Astrocyte of the spinal cord (primary cell): Measurements from ENCODE around the gene SLFN11.
A peak's percentile ranks its signal among the peaks of the same experiment; 100 is the strongest.

Source experiments
- DNase-seq: peaks from one replicate; pipeline ENCODE4 v3.0.0; 2011; ENCODE audit warnings: low read depth, low spot score
- H3K4me3 ChIP-seq: 2 replicates; pipeline ENCODE4 v1.5.1; 2011; ENCODE audit warnings: low read depth, mild to moderate bottlenecking, low read length, moderate library complexity
- in situ Hi-C: cut with HindIII; loops from 2 replicates; pipeline ENCODE4 v1.10.0; 2017; ENCODE audit warnings: low sequenced_read_pairs
- TF ChIP-seq, protein P1 (sequence below): IDR thresholded peaks from 2 replicates; pipeline ENCODE4 v1.5.1; 2012; ENCODE audit warnings: low read depth, mild to moderate bottlenecking, low read length, inconsistent platforms

Gene SLFN11

DNA sequence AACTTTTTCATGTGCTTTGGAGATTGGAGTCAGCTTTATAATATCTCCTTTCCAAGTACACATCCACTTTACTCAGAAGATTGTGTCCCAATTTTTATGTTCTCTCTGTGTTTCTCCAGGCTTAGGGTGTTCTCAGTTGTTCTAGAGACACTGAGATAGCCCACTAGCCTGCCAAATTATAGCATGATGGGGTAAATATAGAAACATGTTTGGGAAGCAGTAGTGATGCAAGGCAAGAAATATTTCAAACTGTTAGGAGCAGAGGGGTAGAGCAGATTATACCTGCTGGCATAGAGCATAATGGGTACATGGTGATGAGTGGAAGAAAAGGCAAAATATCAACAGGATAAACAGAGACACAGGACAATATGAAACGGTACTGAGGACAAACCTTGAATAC, 12.4 kb downstream of the SLFN11 start:
- TF ChIP-seq, protein P1, sequence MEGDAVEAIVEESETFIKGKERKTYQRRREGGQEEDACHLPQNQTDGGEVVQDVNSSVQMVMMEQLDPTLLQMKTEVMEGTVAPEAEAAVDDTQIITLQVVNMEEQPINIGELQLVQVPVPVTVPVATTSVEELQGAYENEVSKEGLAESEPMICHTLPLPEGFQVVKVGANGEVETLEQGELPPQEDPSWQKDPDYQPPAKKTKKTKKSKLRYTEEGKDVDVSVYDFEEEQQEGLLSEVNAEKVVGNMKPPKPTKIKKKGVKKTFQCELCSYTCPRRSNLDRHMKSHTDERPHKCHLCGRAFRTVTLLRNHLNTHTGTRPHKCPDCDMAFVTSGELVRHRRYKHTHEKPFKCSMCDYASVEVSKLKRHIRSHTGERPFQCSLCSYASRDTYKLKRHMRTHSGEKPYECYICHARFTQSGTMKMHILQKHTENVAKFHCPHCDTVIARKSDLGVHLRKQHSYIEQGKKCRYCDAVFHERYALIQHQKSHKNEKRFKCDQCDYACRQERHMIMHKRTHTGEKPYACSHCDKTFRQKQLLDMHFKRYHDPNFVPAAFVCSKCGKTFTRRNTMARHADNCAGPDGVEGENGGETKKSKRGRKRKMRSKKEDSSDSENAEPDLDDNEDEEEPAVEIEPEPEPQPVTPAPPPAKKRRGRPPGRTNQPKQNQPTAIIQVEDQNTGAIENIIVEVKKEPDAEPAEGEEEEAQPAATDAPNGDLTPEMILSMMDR: no peak
- in situ Hi-C loops: no loop called here
- H3K4me3 ChIP-seq: no peak overlapping the region
- no peak for DNase-seq

DNA sequence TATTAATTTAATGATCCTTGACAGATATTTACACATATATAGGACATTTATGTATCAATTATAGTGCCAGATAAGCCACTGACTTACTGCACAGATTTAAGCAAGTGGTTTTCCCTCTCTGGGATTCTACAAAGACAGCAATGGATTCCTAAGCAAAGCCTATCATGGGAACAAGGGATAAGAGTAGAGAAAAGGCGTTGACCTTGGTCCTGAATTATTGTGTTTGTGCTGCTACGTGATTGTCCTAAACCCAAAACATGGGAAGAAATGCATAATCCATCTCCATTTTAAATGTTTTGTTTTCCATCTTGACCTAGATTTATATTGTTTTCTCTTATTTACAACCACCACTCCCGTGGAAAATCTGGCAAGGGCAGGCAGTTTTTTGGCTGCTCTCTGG, 14.0 kb downstream of the SLFN11 start:
- no peak overlapping the region for H3K4me3 ChIP-seq
- TF ChIP-seq, protein P1: no peak
- no peak for DNase-seq
- in situ Hi-C loops: no loop called here

DNA sequence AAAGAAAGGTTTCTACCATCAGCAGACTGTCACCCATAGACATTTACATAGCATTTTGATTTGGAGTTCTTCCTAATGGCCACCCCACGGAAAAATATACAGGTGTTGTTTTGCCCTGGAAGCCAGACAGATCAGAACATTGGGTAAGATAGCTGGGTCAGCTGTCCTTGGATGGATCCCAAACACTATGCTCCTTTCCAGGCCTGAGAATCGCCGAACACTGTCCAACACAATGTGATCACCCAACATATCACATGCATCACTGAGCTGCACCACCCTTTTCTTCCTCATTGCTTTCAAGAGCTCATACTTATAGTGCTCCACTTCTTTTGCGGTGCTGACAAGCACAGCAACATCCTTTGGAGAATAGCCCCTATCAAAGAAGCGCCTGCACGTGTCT, 21.1 kb downstream of the SLFN11 start:
- TF ChIP-seq, protein P1: no peak
- H3K4me3 ChIP-seq: no peak overlapping the region
- in situ Hi-C loops: no loop called here
- DNase-seq: no peak

DNA sequence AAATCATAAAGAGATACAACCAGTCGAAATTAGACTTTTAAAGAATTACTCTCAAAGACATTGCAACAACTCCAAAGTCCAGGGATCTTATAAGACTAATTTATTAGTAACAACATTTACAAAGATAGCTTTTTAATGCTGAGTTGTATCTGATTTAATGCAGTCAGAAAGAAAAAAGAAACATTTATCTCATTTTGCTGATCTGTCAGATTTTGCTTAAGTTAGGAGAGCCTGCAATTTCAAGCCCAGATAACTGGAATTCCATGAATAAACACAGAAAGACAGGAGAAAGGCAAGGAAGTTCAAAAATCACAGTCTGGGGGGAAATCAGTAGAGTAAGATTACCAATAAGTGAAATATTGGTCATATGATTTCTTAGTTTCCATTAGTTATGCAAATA, 22.9 kb downstream of the SLFN11 start:
- no peak for DNase-seq
- in situ Hi-C loops: no loop called here
- TF ChIP-seq, protein P1: no peak

DNA sequence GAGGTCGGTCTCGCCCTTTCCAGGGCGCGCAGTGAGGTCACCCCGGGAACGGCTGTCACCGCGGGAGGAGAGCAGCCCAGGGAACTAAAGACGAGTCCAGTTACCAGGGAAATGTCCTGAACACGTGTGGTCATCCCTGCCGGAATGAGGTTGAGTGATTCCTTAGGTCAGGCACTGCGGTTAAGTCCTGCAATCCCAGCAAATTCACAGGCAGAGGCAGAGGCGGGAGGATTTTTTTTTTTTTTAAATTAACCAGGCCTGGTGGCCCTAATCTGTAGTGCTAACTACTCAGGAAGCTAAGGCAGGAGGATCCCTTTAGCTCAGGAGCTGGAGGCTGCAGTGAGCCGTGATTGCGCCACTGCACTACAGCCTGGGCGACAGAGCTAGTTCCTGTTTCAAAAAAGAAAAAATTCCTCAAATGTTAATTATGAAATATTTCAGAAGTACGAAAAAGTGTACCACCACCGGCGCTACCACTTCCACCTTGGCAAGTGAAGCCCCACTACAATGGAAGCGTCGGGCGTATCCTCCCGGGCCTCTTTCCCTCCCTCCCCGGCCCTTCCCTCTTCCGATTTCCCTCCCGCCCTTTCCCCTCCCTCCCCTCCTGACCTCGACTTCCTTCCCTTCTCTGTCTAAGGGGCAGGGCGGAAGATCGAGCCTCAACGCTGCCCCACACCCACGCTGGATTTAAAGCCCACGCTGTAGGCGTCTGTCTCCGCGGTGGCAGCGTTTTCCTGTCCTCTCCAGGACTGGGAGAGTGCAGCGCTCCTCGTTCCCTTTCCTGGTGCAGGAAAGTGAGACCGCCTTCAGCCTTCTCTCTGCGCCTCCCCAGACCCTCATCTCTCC, 27.3 kb downstream of the SLFN11 start:
- TF ChIP-seq, protein P1: no peak
- in situ Hi-C loops: no loop called here
- peak overlapping the region; percentile 28 for H3K4me3 ChIP-seq
- peak; percentile 22 for DNase-seq

More for the DNA sequence above, 22.9 kb downstream of the SLFN11 start:
- no peak overlapping the region for H3K4me3 ChIP-seq

DNA sequence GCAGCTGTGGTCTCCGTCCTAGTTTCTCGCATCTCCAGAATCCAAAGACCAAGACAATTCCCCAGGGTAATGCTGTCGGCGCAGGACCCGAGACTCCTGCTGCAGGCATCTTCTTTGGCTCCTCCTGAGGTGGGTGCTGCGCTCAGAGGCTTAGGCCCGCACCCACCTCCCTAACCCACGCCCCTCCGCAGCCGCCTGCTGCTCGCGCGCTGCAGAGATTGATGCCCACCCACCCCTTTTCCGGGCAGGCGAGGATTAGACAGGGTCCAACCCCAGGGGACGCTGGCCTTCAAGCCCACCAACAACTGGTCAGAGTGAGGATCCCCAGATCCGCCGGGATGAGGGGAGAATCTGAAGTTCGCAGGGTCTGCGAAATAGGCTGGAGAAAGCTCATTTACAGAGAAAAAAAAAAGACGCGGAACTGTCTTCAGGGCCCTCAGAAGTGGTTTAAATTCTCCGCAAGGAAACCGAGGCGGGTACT, 27.9 kb downstream of the SLFN11 start:
- peak overlapping the region; percentile 28 for H3K4me3 ChIP-seq
- no peak for DNase-seq
- TF ChIP-seq, protein P1: no peak
- in situ Hi-C loops: no loop called here
